Smooth muscle cell (in vitro differentiated cells): ENCODE measurements around the gene SMIM1. TPM values are rescaled to one million over a fixed set of nuclear protein-coding genes. Genes with fewer than 3 reads are reported as not detected.
A peak's percentile ranks its signal among the peaks of the same experiment; 100 is the strongest.
"Not testable (repeated sequence)": the region's sequence is repeated elsewhere in the genome, so short reads cannot be mapped to it uniquely, and the experiment has no call there.

ENCODE experiments used
- DNase-seq: peaks from one replicate; lab custom pipeline; 2025; ENCODE audit not compliant: unreplicated experiment; lab: John Stamatoyannopoulos, UW
- H2AFZ ChIP-seq: fragments of 200-600 bp; sonication (generic); 2 replicates; pipeline ENCODE4 v1.6.0; 2016; ENCODE audit warnings: antibody characterized with exemption, low read depth, mild to moderate bottlenecking
- H3F3A ChIP-seq: fragments of 200-600 bp; sonication (generic); 2 replicates; pipeline ENCODE4 v1.6.0; 2017; ENCODE audit warnings: antibody characterized with exemption, low read depth
- H3K27ac ChIP-seq: fragments of 200-600 bp; sonication (generic); 2 replicates; pipeline ENCODE4 v1.5.1; 2016; ENCODE audit warnings: low read depth, mild to moderate bottlenecking
- H3K27me3 ChIP-seq: fragments of 200-600 bp; sonication (generic); 2 replicates; pipeline ENCODE4 v1.6.1; 2016; ENCODE audit warnings: low read depth, mild to moderate bottlenecking
- H3K36me3 ChIP-seq: fragments of 200-600 bp; sonication (generic); 2 replicates; pipeline ENCODE4 v1.5.1; 2016; ENCODE audit warnings: low read depth
- H3K4me1 ChIP-seq: fragments of 200-600 bp; sonication (generic); 2 replicates; pipeline ENCODE4 v1.5.1; 2016; ENCODE audit warnings: low read depth
- H3K4me2 ChIP-seq: fragments of 200-600 bp; sonication (generic); 2 replicates; pipeline ENCODE4 v1.6.0; 2016; ENCODE audit warnings: mild to moderate bottlenecking
- H3K4me3 ChIP-seq: fragments of 200-600 bp; sonication (generic); 2 replicates; pipeline ENCODE4 v1.5.1; 2016; ENCODE audit warnings: mild to moderate bottlenecking
- H3K79me2 ChIP-seq: fragments of 200-600 bp; sonication (generic); 2 replicates; pipeline ENCODE4 v1.6.0; 2016; ENCODE audit warnings: low read depth, mild to moderate bottlenecking
- H3K9ac ChIP-seq: fragments of 200-600 bp; sonication (generic); 2 replicates; pipeline ENCODE4 v1.6.0; 2016; ENCODE audit warnings: low read depth
- H3K9me3 ChIP-seq: fragments of 200-600 bp; sonication (generic); replicated peaks from 2 replicates; pipeline ENCODE4 v1.5.1; 2016; ENCODE audit warnings: low read depth
- H4K20me1 ChIP-seq: fragments of 200-600 bp; sonication (generic); 2 replicates; pipeline ENCODE4 v1.6.0; 2016; ENCODE audit warnings: low read depth
- WGBS: methylation state at CpG from one replicate; pipeline ENCODE4 v1.1.7; 2016; ENCODE audit warnings: low lambda C conversion rate; 5-methylcytosine and 5-hydroxymethylcytosine counted together
- polyA plus RNA-seq: library from polyadenylated mRNA; unstranded; fragments of >200 nt; fragmentation: Nextera tagmentation; extraction: Ambion mirVana; gene quantifications from 2 replicates; pipeline ENCODE4 v1.2.1, GENCODE V29; 2016
- total RNA-seq: library from RNA; depleted of rRNA; stranded (reverse); fragments of >200 nt; gene quantifications from 2 replicates; pipeline ENCODE4 v1.2.3, GENCODE V29; 2014
- TF ChIP-seq, protein P1 (sequence below): fragments of 200-600 bp; sonication (generic); IDR thresholded peaks from 2 replicates; pipeline ENCODE4 v1.5.1; 2017; ENCODE audit warnings: borderline replicate concordance, mild to moderate bottlenecking, antibody characterized with exemption; ENCODE audit not compliant: insufficient read depth, poor library complexity, severe bottlenecking

SMIM1 gene
- total and polyA plus RNA-seq, 2 experiments from 2014 or later = 1.3 to 14.9 TPM

DNA sequence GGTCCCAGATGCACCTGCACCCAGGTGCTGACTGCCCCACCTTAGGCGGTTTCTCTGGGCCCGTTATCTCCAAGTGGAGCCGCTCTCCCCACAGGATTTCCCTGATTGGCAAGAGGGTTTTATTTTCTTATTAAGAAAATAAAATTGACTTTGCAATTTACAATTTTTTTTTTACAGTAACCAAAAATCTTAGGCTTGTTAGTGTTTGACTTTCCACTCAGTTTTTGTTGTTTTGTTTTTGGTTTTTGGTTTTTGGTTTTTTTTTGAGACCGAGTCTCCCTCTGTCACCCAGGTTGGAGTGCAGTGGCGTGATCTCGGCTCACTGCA, 25.1 kb upstream of the SMIM1 start:
- Histone ChIP-seq H3K27me3 (peaks cover 5% of the 10 kb centered on the region), H3K9ac (no peak overlapping the region), H3K36me3 (no peaks in the 10 kb centered on the region), H3K79me2 (no peaks in the 10 kb centered on the region), H3K4me1 (peaks cover 14% of the 10 kb centered on the region), H3K4me3 (peak overlapping the region; percentile 78), H3K4me2 (peak overlapping the region; percentile 99), H3K27ac (no peak overlapping the region), H4K20me1 (peaks cover 29% of the 10 kb centered on the region), H2AFZ (peak overlapping the region; percentile 64), H3K9me3 (no peaks in the 10 kb centered on the region), H3F3A (no peaks in the 10 kb centered on the region)
- no peak for DNase-seq
- TF ChIP-seq, protein P1, sequence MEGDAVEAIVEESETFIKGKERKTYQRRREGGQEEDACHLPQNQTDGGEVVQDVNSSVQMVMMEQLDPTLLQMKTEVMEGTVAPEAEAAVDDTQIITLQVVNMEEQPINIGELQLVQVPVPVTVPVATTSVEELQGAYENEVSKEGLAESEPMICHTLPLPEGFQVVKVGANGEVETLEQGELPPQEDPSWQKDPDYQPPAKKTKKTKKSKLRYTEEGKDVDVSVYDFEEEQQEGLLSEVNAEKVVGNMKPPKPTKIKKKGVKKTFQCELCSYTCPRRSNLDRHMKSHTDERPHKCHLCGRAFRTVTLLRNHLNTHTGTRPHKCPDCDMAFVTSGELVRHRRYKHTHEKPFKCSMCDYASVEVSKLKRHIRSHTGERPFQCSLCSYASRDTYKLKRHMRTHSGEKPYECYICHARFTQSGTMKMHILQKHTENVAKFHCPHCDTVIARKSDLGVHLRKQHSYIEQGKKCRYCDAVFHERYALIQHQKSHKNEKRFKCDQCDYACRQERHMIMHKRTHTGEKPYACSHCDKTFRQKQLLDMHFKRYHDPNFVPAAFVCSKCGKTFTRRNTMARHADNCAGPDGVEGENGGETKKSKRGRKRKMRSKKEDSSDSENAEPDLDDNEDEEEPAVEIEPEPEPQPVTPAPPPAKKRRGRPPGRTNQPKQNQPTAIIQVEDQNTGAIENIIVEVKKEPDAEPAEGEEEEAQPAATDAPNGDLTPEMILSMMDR = no peak
- 42% methylated on average over 6 of the region's 6 CpGs for WGBS

DNA sequence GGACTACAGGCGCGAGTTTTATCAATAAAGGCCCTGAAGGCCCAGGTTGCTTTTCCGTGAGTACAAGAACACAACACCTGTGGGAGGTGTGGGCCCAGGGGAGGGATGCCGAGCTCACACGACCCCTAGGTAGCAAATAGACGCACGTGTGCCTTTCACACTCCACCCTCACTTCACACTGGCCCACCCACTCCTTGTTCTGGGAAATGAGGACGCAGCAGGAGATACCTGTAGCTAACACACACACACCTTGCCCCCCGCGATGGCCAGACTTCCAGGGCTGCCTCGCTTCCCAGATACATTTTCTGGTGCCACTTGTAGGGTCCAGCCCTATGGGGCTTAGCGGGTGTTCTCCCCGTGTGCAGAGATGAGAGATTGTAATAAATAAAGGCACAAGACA, 24.6 kb upstream of the SMIM1 start:
- H3K9ac ChIP-seq = no peak overlapping the region
- H3K4me3 ChIP-seq = peak overlapping the region; percentile 78
- H3K79me2 ChIP-seq = no peaks in the 10 kb centered on the region
- no peak overlapping the region for H3K27ac ChIP-seq
- H3F3A ChIP-seq = no peaks in the 10 kb centered on the region
- H3K36me3 ChIP-seq = no peaks in the 10 kb centered on the region
- peak overlapping the region; percentile 64 for H2AFZ ChIP-seq
- H4K20me1 ChIP-seq = peaks cover 28% of the 10 kb centered on the region
- 91% methylated on average over 13 of the region's 13 CpGs for WGBS
- no peaks in the 10 kb centered on the region for H3K9me3 ChIP-seq
- H3K27me3 ChIP-seq = peaks cover 5% of the 10 kb centered on the region
- TF ChIP-seq, protein P1 = no peak
- peak overlapping the region; percentile 99 for H3K4me2 ChIP-seq
- no peak for DNase-seq
- peaks cover 14% of the 10 kb centered on the region for H3K4me1 ChIP-seq

DNA sequence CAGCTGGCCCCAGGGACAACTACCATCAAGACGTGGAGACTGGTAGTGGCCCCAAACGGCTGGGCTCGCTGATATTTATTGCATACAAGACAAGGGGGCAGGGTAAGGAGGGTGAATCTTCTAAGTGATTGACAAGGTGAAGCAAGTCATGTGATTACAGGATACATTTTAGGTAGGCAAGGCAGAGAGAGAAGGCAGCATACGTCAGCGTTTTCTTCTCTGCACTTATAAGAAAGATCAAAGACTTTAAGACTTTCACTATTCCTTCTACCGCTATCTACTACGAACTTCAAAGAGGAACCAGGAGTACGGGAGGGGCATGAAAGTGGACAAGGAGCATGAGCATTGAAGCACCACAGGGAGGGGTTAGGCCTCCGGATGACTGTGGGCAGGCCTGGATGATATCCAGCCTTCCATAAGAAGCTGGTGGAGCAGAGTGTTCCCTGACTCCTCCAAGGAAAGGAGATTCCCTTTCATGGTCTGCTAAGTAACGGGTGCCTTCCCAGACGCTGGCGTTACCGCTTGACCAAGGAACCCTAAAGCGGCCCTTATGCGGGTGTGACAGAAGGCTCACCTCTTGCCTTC, 24.1 kb upstream of the SMIM1 start:
- H3K9ac ChIP-seq, H3K27ac ChIP-seq, DNase-seq, H3K4me3 ChIP-seq, H3K79me2 ChIP-seq, H3K36me3 ChIP-seq, H3K9me3 ChIP-seq, H3K27me3 ChIP-seq, H2AFZ ChIP-seq, H3K4me2 ChIP-seq, H3F3A ChIP-seq: not testable (repeated sequence)
- H3K4me1 ChIP-seq = peaks cover 14% of the 10 kb centered on the region
- H4K20me1 ChIP-seq = peaks cover 24% of the 10 kb centered on the region
- 90% methylated on average over 15 of the region's 15 CpGs for WGBS

DNA sequence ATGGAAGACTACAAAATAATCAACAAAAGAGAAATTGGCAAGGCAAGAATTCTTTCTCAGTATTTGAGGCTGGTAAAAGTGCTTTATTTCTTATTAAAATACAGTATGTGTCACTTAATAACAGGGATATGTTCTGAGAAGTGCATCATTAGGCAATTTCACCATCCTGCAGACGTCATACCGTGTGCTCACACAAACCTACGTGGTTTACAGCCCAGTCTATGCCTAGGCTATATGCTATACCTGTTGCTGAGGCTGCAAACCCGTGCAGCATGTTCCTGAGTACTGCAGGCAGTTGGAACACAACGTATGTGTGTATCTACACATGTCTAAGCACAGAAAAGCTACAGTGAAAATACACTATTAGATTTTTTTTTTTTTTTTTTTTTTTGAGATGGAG, 23.0 kb upstream of the SMIM1 start:
- Histone ChIP-seq H3F3A (no peaks in the 10 kb centered on the region), H4K20me1 (peaks cover 17% of the 10 kb centered on the region), H3K4me1 (peaks cover 14% of the 10 kb centered on the region), H3K4me3 (no peak overlapping the region), H3K36me3 (no peaks in the 10 kb centered on the region), H3K9me3 (no peaks in the 10 kb centered on the region), H3K79me2 (no peaks in the 10 kb centered on the region), H2AFZ (no peak overlapping the region), H3K9ac (no peak overlapping the region), H3K27me3 (peaks cover 5% of the 10 kb centered on the region), H3K27ac (no peak overlapping the region), H3K4me2 (no peak overlapping the region)
- DNase-seq = no peak
- 73% methylated on average over 5 of the region's 5 CpGs for WGBS
- TF ChIP-seq, protein P1 = no peak
